Left hindlimb (tissue), 1 donor: ENCODE results near the gene RTN4.
"Not testable (repeated sequence)": the region's sequence is repeated elsewhere in the genome, so short reads cannot be mapped to it uniquely, and the experiment has no call there.

Experiments used
- DNase-seq: peaks from one replicate; pipeline ENCODE4 v3.0.0-alpha.2; 2018

The RTN4 gene

DNA sequence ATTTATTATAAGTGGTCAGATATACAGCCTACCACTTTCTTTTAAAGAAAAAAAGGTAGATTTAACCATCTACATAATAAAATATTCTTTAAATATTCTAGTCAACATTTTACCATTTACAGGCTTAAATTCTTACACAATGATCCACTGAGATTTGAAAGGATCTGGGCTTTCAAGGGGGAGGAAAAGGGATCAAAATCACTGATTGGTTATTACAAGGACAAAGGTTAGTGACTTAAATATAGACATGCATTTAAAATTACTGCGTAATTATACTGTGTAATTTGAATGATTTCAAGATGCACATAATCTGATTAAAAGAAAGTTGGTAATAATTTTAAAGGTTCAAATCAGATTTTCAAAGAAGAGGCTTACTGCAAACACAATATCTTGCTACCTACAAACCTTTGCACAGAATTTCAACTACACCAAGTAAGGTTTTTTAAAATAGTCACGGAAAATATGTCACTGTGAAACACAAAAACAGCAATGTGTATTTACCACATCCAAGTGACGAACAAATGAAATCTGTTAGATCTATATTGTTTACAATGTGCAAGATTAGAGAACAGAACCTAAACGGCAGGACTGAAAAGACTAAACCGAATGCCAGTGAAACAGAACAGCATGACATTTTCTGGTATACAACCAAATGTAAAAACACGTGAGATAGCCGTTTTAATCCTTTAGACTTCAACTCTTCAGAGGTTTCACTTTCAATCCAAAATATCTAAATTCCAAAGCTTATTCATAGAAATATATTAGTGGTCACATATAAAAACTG lies 40.8 kb downstream of the RTN4 start:
- DNase-seq, result no peak

DNA sequence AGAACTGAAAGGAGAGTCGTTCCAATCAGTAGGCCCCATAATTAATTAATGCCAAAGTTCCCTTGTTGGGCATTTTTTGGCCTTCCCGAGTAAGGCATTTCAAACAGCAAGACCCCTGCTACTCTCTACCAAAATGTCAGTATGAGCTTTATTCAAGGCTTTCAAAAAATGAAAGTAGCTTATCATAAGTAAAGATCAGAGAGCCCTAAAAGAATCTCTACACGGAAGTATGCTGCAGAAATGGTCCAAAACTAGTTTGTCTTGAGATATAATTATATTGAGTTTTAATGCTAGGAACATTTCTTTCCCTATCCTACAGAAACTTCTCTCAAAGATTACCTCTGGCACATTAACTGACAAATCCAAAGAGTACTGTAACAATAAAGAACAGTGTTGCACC lies 43.9 kb downstream of the RTN4 start:
- no peak for DNase-seq

DNA sequence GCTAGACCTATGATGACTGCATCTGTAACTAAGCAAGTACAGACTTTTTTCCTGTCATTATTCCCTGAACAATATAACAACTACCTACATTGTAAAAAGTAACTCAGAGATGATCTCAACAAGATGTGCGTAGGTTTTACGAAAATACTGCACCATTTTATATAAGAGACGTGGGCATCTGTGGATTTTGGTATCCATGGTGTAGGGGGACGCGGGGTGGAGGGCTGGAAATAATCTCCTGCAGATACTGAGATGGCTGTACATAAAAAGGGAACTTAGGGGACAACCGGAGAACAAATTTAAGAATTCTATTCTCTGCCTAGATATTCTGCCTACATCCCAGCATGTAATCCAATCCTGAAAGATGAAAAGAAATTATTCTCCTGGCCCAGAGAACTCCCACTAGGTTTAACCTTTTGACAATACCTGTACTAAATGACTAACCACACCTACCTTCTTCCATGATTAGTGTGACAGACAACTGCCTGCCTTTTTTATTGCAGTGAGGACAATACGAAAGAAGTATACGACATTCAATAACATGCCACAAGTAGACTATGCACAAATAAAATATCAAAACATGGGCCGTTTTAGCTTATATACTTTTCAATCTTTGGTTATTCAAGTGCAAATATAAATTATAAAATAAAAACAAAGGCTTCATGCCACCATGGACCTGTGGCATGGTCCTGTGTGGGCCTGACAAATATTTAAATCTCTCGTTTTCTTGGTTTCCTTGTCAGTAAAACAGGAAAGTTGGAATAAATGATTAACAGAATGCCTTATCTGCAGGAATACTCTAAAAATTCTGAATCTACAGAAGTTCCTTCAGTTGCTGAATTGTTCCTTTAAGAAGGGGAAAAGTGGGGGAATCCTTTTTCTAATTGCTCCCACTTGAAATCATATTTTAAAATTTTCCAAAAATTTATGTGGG lies 46.3 kb downstream of the RTN4 start:
- no peak for DNase-seq

DNA sequence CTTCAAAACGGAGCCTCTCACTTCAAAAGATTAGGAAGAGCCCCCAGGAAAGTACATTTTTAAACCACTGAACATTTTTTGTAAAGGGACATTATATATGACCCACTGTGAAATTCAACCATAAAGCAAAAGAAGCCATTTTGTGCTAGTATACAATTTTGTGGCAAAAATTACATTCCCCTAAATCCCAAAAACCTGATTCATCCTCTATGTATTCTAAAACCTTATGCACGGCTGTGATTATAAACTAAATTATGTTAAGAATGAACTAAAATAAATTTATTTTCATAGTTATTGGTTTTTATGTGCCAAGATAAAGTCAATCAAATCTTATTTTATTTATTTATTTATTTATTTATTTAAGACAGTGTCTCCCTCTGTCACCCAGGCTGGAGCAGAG lies 48.5 kb downstream of the RTN4 start:
- DNase-seq, result no peak

DNA sequence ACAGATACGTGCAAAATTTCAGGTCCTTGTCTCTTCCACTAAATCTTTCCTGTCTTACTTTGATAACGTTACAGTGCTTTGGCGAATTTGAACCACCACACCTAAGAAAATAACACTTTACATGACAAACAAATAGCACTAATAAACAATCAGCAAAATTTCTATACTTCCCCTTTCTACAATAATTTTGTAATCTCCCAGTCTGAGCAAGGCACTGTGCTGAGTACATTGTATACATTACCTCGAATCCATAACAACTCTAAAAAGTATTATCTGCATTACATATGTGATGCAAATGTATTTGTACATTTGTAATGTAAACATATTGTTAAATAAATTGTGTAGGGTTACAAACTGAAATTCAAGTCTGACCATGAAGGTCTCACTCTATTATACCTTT lies 49.9 kb downstream of the RTN4 start:
- DNase-seq, result no peak

DNA sequence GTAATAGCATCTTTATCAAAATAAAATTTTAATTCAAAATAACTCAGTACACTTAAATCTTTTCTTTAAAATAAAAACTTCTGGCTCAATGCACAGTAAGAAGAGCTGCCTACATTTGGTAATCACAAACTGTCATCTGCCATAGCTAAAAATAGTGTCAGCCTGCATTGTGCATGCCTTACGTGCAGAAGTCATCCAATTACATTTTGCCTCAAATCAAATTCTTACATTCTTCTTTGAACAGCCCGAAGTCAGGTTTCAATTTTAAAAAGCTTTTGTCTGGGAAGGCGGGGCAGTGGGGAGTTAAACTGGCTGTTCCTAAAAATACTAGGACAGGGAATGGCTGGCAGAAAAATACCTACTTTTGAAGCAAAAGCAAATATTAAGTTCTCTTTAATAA lies 51.1 kb downstream of the RTN4 start:
- DNase-seq, result peak; percentile 47

DNA sequence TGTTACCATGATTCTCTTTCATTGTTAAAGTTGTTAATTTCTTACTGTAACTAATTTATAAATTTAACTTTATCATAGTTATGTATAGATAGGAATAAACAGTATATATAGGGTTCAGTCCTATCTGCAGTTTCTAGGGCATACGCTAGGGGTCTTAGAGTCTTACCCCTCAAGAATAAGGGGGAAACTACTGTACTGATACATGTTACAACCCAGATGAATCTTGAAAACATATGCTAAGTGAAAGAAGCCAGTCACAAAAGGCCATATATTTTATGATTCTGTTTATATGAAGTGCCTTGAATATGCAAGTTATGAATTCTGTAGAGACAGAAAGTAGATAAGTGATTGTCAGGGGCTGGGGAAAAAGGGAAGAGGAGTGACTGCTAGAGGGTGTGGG lies 52.4 kb downstream of the RTN4 start:
- no peak for DNase-seq

DNA sequence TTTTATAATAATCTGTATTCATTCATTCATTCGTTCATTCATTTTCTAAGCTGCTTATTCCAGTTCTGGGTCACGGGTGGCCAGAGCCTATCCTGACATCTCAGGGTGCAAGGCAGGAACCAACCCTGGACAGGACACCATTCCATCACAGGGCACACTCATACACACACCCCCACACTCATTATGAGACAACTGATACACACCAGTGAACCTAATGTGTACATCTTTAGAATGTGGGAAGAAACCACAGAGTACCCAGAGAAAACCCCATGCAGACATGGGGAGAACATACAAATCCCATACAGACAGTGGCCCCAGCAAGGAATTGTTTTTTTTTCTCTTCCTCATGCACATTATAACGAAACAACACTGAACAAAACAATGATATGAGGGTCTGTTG lies 54.7 kb downstream of the RTN4 start:
- DNase-seq, result no peak

DNA sequence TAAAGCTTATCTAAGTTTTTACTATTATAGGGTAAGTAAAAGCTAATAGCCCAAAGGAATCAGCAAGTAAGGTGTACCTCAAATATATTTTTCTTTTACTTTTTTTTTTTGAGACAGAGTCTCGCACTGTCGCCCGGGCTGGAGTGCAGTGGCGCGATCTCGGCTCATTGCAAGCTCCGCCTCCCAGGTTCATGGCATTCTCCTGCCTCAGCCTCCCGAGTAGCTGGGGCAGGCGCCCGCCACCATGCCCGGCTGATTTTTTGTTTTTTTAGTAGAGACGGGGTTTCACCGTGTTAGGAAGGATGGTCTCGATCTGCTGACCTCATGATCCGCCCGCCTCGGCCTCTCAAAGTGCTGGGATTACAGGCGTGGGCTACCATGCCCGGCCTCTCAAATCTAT lies 59.6 kb downstream of the RTN4 start:
- DNase-seq, result not testable (repeated sequence)

DNA sequence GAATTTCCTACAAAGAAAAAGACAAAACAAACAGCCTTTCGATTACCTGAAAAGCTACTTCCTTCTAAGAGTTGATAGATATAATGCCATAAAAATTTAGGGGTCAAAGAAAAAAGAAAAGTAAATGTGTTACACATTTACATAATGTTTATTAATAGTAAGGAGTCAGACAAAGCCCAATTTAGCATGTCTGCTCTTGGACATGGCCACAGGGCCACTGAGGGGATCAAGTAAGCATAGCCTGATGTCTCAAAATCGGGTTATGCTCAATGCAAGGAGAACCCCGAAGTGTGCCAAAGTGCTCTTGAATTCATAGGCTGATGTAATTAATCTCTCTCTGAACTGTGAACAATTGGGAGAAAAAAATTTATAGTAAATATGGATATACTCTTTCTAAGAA lies 61.6 kb downstream of the RTN4 start:
- DNase-seq, result no peak

DNA sequence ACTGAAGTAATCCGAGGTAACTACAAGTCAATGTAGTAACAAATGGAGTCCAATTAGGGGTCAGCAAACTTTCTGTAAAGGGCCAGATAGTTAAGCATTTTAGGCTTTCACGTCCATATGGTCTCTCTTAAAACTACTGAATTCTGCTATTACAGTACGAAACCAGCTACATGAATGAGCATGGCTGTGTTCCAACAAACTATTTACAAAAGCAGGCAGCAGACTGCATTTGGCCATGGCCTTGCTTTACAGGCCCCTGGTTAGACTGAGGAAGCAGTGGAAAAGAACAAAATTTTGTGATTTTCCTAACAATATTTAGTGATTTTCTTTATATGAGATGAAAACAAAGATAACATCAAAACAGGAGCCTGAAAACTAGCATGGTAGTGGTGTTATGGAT lies 64.0 kb downstream of the RTN4 start:
- no peak for DNase-seq

DNA sequence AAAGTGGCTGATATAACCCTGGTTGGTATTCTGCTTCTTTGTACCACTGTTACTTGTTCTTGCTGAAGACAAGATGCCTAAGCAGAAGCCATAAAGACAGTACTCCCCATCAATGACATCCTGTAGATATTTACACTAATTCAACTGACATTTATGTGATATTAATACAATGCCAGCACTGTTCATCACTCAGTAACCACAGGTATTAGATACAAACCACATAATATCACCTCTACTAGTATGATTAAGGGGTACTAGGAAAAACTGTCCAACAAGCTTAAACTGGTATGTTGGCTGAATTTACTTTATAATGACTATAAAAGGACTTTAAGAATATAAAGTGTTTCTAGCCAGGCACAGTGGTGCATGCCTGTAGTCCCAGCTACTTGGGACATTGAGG lies 65.8 kb downstream of the RTN4 start:
- no peak for DNase-seq

DNA sequence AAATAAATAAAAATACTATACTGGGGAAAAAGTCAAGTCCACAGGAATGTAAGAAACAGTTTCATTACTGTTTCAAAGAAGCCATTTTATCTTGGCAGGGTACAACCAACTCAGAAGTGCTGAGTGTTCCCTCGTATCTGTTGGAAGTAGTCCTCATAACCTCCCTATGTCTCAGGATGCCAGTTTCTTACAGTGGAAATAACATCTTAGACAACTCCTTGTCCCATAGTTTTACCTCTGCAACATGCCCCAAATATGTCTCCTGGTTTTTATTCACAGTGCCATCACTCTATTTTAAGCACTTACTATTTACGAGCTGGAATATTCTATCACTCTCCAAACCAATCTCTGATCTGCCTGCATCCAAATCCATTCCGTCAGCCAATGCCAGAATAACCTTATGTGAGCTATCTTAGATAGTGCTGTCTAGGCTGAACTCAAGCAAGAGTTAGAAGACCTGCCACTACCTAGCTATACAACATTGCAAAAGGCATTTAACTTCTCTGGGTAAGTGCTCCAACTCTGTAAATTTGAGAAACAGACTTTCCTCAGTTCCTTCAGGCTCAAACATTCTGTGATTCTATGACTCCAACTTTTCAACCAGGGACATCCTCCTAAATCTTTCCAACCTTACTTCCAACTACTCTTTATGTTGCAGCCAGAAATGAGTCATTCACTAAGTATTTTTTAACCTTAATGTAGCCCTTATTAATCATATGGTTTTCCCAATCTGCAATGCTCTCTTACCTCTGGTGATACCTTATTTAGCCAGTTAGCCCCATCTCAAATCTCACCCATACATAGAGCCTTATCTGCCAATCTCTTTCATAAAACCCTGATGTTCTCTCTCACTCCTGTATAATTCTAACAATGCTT lies 66.7 kb downstream of the RTN4 start:
- no peak for DNase-seq

DNA sequence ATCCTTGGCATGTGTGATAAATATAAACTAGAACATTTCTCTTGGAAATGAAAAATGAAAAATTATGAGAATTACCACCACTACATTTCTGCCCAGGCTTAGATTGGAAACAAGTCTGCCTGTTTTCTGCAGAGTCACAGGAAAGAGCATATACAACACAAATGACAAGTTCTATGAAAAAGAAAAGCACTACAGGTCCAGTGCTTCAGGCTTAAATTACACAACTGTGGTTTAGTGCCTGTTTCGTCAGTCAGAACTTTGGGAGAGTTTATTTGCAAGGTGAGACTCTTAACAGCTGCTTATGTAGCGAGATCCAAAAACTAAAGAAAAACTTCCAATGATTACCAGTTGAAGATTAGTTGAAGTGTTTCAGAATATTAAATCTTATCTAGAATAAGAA lies 68.9 kb downstream of the RTN4 start:
- no peak for DNase-seq

DNA sequence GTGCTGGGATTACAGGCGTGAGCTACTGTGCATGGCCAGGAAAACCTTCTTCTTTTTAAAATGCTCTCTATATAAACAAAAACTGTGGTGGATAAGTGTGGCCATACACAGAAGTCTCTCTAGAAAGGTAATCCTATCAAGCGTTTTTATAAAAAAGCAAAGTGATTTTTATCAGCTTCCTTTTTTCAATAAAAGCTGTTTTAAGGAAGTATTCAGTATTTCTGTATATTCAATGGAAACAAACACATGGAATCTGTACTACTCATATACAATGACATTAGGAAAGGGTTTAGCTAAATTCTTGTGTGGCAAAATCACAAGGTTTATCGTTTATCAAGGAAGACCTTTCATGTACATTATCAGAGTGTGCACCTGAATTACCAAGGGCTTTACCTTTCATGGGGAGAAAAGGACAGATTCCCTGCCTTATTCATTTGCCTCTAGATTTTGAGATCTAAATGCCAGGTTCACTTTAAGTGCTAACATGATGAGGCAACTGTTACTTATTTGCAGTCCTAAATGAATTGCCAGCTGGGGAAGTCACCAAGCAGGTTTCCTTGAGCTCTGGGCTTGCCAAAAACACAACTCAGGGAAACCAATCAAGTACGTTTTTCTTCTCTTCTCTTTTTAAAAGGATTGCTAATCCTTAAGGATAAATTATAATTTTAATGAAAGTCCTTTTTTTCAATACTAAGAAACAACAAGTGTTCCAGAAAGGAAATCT lies 70.8 kb downstream of the RTN4 start:
- no peak for DNase-seq

DNA sequence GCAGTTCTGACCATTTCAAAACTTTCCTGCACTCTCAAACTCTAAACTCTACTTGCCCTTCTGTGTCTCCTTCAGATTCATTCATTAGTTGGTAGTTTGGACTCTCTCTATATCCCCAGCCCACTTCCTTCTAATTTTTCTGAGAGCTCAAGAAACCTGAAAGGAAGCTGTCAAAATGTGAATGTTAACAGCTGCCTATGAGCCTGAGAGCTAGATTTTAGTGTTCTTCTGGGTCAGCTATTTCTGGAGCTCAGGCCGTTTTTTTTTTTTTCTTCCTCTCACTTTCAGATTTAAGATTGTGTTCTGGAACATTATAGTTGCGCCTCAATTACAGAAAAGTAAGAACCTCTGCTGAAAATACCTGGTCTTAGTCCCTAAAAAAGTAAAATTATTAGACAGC lies 73.1 kb downstream of the RTN4 start:
- no peak for DNase-seq

DNA sequence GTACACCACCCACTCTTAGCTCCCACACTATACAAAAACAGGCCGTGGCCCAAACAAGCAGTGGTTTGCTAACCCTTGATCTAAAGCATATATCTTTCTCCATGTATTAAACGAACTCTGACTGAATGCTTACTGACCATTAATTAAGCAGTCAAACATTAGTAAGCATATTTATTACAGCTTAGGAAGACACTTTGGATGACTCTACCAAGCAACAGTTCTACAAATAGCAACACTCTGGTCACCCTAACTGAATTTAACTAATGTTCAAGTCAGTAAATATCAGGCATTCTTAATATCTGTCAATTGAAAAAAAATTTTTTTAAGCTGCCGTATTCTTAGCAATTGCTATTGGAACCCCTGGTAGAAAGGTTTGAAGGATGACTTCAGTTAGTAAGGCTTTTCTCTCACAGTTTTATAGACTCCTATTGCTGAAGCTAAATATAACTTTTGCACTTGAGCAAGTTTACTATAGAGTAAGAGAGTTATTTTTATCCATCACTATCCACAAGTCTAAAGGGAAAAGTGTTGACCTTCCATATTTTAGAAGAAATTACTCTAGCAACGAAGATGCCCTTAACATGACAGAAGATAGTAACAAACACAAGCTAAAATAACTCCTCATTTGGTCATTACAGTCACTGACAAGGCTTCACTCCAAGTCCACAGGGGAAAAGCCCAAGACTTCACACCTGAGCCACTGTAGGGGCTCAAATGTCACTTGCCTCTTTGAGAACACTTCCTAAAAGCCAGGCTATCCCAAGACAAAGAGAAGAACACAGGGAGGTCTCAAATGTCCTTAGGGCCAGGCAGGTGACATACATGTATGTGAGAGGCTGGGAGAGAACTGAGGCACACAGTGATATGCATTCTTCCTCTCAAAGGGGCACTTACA lies 74.4 kb downstream of the RTN4 start:
- no peak for DNase-seq

DNA sequence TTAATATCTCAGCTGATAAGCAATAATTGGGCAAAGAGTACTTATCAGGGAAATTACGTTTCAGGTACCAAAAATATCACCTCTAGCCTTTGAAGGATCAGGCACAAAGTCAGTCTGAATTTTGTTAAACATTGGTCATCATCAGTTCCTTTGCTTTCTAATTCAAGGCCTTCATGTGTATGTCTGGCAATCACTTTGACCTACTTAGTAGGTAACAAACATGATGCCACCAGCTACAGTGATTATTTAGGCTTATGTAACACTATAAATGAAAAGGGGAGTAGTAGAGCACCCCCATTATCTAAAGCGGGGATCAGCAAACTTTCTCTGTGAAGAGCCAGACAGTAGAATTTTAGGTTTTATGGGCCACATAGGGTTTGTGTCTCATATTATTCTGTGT lies 75.1 kb downstream of the RTN4 start:
- no peak for DNase-seq

DNA sequence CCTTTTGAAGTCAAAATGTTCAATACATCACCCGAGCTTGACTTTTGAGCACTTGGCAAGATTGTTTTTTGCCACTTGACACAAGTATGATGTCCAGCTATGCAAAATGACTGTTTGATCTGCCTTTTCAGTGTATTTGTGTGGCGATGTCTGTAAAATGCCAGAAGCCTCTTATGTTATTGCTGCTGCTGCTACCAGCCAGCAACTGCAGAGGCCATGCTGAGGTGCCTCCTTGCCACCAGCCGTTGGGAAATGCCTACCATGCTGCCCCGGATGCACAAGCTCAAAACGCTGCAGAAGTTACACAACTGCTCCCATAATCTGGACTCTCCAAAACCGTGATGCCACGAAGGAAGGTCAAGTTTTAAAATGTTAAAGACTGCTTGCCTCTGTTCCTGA lies 80.3 kb downstream of the RTN4 start:
- DNase-seq, result no peak

DNA sequence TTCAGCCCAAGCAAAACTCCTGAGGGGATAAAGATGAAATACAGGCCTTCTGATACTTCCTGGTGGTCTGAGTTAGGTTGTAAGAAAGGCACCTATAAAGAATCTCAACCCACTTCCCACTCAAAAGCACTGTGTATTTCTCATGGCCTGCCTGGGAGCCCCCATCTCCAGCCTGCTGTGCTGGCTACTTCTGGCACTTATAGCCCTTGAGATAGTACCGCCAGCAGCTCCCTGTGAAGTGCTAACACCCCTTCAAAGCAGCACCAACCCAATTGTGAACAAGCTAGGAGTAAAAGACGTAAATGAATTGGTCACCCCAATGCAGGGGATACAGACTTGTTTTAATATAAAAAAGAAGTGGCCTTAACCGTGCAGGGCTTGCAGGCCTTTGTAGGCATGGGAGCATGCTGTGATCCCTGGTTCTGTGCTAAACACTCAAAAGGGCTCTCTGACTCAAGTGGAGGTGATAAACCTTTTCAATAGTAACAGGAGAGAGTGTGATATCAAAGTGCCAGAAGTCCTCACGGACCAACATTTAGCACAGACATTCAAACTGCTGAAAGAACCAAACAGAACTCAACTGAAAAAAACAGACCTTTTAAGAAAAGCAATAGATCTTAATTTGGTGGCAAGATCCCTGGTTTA lies 80.8 kb downstream of the RTN4 start:
- DNase-seq, result no peak
